T-helper 2 cell (primary cell): ENCODE measurements around the gene NLGN2.

Experiments used
- DNase-seq, 5 experiments: peaks; one replicate each; pipeline versions ENCODE4 v3.0.0 to v3.0.0-alpha.2; 2012 to 2022

NLGN2 gene

DNA sequence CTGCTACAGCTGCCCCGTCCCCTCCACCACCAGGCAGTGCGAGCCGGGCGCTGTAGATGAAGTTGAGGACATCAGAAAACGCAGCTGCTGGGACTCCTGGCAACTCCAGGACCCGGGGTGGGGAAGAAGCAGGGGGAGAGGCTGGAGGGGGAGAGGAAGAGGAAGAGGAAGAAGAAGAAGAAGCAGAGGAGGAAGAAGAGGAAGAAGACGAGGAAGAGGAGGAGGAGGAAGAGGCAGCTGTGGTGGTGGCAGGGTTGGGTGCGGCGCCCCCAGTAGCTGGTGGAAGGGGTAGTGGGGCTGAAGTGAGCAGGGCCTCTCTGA, 58.6 kb downstream of the NLGN2 start:
- no peak for DNase-seq

DNA sequence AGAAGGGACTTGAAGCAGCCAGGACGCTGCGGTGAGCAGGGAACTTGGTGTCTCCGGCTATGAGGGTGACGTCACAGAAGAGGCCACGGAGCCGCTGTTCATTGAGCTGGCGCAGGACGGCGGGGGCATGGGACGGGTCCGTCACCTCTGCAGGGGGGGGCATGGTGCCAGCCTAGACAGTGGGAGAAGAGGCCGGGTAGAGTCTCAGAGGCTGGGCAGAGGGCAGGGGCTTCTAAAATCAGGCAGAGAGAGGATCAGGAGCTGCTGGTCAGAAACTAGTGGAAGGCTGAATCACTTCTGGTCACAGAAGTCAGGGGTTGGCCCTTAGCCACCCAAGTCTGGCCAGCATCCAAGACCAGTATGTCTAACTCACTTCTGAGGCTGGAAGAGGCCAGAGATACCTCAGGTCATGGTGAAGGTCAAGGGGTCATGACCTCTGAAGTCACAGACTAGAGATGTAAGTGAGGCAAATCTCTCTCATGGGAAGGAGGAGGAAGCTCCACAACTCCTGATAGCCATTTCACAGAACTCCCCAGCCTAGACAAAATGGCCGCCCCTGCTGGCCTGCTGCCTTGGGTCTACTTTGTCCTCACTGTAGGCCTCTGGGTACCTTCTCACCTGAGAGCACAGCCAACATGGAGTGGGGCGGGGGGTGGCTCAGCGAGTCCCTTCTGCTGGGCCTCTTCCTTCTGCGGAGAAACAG, 59.1 kb downstream of the NLGN2 start:
- no peak for DNase-seq

GRCh38 chr17:7467498-7467897, 59.9 kb downstream of the NLGN2 start:
- no peak for DNase-seq

DNA sequence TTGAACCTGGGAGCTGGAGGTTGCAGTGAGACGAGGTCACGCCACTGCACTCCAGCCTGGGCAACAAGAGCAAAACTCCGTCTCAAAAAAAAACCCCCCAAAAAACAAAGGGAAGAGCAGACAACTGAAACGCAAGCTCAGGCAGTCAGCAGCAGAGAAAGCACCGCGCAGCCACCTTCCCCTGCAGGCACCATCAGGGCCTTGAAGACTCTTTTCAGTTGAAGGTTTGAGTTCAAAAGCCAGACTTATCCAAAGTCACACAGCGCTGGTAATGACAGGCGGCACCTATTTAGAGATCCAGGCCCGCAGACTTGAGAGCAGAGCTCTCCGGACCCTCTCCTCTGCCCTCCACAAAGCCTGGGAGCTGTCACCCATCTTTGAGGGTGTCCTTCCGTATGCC, 60.6 kb downstream of the NLGN2 start:
- DNase-seq = no peak

GRCh38 chr17:7468804-7469389, 61.3 kb downstream of the NLGN2 start:
- DNase-seq = no peak
